ENCODE data around the gene NEDD4L.

NEDD4L gene

DNA sequence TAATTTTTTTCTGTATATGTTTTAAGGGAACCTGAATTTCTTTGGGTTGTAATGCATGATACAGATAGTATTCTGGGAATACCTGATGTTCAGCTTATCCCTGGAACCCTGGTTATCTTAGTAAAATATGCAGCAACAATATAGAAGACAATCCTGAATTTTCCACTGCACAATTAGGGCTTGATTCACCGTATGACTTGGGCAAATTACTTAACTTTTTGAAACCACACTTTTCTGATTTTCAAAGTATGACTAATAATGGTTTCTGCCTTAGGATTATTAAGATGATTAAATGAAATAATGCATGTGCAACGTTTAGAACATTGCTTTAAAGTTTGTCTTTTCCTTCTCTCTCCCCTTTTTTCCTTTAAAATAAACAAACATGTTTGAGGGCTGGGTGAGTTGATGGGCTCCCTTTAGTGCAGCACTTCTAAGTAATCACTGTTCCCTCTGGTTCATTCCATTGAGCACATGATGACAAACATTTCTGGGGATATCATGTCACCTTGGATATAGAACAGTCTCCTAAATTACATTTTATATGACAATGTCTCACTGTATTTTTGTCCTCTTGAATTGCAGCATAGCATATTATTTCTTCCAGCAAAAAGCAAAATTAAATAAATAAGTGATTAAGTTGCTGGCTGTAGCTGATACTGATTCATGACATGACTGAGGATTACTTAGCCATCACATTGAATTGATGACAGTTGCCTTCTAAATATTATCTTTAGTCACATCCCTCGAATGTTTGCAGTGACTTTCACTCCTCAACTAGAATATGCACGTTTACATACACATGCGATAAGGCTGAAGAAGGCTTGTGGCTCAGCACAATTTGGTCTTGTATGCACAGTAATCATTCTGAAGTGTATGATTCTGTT, 254.5 kb downstream of the NEDD4L start:
- no peak for DNase-seq

DNA sequence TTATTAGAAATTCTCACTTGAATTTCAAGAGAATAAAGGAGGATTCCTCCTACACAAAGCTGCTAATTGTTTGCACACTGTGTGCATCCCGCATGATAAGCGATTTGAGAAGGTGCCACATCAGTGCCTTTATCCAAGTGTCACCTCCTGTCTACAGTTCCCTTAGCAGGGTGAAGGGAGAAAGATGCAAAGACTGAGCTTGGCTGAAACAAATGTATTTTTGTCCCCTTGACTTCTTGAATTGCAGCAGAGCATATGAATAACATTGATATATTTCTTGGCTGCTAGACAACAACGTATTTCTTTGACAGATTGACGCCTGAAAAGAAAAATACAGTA, 255.1 kb downstream of the NEDD4L start:
- DNase-seq, result no peak

DNA sequence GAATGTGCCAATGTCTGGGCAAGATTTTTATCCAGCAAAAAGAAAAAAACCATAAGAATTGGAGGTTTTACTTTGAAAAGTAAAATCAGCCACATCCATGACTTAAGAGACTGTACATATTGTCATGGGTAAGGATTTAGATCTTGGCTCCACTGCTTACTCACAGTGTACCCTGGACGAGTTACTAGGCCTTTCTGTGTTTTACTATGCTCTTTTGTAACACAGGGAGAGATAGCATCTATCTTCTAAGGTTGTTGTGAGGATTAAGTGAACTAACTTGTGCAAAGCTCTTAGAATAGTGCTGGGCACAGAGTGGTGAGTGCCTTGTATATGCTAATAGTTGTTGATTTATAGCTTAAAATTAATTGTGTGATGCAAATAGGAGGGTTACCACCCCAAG, 255.9 kb downstream of the NEDD4L start:
- no peak for DNase-seq

DNA sequence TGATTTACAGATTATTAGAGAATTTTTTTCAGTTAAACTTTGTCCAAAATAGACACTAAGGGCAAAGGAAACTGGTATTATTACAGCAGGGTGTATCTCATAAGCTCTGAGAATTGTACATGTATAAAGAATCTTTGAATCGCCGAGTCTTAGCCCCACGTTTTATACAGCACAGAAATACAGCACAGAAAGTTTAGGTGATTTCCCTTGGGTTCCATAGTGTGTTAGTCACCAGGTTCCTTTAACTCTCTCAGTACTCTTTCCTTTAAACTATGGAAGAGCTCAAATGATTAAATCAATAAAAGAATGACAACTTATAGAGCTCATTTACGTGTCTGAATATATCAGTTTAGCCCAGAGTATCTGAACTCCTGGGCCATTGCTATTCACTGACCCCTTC, 256.8 kb downstream of the NEDD4L start:
- no peak for DNase-seq

DNA sequence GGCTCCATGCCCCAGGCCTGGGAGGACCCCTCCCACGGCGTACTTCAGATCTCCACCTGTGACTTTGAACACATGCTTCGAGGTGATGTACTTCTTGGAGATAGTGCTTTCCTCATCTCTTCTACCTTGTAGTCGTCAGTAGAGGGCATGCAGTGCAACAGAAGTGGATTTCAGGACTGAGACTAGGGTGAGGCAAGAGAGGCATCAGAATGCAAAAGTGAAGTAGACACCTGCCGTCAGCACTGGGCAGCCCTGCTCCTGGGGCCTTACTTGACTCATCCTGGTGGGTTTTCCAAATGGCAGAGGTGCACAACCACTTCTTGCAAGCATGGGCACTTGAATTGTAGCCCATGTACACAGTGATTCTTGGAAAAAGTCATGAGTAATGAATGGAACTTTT, 258.8 kb downstream of the NEDD4L start:
- DNase-seq, result no peak

DNA sequence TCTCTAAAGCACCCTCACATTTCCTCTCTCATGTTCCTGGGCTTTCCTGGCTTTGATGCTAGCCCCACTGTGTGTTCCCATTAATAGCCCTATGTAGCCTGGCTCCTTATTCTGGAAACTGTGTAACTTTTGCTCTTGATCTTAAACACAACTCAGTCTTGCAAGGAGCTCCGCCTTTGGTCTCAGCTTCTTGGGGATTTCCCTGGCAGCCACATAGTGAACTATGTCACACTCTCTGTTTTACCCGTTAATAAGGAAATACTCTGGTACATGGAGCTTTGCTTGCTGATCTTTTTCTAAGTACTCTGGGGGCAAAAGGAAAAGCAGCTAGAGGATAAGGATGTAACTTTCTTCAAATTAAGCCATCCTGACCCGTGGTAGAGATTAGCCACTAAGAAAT, 259.3 kb downstream of the NEDD4L start:
- DNase-seq, result peak; percentile 3 to 37

DNA sequence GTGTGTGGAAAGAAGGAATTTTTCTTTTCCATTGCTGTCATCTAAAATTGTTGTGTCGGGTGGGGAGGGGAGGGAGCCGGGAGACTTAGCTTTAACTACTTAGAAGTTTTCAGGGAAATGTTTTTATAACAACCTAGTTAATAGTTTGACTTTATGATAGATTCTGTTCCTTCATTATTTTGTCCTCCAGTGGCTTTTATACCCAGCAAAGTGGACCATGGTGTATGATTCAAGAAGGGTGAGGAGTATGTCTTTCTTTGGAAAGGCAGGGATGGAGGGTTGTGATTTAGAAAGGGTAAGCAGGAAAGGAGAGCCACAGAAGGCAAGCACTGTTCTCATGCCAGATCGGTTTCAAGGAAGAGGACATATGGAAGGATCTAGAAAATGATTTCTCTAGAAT, 261.8 kb downstream of the NEDD4L start:
- no peak for DNase-seq

DNA sequence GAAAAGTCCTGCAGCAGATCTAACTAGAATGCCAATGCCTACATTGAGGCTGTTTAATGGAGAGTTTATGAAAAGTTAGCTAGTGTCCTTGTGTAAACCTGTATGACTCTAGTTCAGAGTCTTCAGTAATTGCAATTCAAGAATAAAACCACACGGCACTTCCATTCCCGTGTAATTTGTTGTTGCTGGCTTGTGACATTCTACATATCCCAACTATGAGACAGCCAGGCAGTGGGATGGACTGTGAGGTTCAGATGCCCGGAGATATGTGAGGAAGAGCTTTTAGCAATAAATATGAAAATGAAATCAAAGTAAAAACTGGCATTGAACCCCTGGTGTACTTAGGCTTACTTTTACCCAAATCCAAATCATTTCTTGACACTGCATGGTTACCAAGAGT, 263.4 kb downstream of the NEDD4L start:
- no peak for DNase-seq

DNA sequence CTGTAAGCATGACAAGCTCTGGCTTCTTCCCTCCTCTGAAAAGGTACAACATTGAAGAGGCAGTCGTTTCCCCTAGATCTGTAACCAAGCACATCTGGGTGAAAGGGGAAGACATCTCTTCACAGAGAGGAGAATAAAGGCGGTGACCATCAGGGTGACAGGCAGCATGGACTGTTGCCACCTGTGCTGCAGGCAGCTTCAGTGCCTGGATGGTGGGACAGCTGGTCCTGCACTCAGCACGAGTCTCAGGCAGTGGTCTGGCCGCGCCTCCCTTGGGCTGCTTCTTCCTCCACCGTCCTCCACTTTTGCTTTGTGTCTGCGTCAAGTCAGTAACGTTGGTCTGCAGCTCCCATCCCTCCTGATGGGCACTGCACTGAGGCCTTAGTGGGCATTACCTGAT, 264.4 kb downstream of the NEDD4L start:
- no peak for DNase-seq

DNA sequence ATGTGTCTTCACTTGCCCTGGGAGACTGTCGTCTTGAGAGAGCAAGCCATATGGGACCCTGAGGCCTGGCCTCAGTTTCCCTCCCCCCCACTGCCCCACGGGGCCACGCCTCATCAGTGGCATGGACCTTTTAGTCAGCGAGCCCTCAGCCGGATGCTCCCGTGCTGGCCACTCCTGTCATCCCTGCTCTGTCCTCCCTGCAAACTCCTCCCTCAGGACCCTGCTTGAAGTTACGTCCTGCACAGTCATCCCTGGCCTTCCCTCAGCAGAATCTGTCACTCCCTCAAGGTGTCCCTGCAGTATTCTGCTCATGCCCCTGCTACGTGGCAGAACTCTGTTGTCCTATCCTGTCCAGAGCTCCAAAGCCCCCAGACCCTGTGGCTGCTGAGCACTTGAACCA, 265.1 kb downstream of the NEDD4L start:
- no peak for DNase-seq

DNA sequence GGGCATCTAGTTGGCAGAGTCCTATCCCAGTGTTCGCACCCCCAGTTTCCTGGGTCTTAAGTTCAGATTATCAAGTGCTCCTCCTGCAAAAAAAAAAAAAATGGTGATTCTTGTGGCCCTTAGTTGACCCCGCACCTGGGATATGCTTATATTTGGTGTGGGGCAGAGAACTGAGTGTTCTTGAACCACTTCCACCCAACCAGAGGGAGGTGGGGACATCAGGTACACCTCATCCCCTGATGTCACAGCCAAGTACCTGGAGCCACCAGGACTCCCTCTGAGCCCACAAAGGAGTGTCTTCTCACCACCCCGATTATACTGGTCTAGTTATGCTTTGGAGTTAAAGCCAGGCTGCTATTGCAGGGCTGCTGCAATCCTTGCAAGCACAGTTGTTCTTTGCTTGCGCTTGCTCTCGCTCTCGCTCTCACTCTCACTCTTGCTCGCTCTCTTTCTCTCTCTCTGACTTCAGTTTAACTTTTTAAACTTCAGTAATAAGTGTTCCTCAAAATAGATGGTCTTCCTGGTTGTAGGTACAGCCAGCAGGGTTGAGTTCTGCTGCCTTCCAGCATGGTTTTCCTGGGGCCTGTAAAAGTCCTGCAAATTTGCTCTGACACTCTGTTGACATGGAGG, 265.7 kb downstream of the NEDD4L start:
- DNase-seq, result no peak

DNA sequence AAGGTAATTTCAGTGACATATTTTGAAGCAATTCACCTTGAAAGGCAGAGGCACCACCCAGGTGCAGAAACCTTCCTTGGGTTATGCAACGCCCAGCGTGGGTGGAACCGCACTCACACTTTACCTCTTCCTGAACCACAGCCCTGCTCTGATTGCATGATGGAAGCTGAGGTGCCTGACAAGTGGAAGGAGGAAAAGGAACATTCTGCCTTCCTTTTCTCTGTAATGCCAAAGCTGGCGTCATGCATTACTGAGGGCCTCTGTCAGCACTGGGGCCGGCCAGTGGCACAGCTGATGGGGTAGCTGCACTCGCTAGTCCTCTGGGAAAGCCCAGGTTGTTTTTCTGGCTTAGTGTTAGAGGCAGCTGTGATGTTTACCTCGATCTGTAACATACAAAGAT, 266.5 kb downstream of the NEDD4L start:
- DNase-seq, result peak in 1 of 2 donors; percentile 6

DNA sequence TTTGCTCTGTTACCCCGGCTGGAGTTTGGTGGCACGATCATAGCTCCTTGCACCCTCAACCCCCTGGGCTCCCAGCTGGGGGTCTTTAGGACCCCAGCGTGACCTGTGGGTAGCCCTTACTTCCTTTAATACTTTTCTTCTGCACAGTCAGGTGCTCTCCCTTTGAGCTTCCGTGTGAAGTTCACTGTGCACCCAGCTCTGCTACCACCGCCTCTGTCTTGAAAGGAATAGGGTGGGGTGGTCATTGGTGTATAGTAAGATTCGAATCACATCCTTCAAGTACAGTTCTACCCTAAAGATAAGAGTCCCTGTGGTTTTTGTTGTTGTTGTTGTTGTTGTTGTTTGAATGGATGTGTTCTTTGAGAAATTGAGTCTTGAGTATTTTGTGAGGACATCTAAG, 267.4 kb downstream of the NEDD4L start:
- no peak for DNase-seq

DNA sequence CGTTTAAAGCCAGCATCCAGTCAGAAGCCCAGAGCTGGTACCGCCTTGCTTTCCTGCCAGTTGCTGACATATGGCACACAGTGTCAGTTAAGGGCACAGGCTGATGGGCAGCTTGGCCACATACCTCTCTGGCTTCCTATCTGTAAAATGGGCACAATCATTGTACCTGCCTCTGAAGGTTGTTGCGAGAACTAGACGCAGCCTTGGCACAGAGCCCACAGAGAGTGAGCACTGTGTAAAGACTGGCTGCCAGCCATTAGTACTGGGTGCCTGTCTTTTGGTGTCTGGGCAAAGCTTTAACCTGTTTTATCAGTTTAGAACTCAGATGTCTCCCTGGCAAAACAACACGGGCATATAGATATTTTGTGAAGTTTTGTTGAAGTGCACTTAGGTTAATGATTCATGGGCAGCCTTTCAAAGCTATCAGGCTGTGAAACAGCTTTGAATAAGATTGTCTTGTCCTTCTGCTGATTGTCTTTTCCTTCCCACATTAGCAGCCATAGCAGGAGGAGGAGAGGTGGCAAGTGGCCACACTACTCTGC, 269.5 kb downstream of the NEDD4L start:
- DNase-seq, result no peak

DNA sequence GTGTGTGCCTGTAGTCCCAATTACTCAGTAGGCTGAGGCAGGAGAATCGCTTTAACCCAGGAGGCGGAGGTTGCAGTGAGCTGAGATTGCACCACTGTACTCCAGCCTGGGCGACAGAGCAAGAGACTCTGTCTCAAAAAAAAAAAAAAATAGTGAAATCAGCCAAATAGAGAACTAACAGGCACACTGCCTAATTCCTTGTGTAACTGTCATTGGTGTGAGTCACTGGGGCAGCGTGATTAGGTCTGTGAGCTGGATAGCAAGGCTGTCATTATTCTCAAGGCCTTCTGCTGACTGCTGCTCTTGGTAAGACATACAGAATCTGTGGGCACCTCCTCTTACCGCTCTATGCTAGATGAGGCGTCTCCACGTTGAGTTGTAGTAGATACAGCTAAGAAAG, 270.3 kb downstream of the NEDD4L start:
- peak; percentile 95 to 97 for DNase-seq

DNA sequence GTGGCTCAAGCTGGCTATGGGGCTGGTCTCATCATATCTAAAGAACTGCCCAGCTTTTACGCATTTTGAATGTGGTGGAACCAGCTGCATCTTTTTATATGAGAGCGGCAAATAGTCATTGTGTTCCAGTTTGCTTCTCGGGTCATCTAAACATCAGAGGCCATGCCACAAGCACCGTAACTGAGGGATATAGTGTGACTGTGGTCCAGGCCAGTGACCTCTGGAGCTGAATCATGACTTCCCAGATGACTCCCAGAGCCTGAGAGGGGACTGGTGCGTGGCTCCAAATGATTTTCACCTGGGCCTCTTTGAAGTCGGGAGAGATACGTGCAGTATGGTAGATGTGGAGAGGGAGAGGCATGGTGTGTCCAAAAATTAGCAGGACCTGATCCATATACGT, 271.0 kb downstream of the NEDD4L start:
- no peak for DNase-seq

DNA sequence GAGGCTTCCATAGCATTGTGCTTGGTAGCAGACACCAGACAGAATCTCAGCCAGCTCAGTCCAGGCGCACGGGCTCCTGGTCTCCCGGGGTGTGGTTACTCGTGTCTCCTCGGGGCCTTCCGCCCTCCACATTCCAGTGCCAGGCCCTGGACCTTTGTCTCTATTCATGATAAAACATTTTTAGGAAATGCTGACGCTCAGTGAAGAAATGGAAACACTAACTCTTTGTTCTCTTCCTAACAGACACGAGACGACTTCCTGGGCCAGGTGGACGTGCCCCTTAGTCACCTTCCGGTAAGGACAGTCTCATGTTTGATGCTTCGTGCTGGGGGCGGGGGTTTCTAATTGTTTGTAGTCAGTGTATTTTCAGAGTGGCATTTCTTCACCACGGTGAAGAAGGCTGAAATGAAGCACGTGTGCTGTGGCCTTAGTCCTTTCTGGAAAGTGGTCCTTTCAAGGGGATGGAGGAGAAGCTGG, 271.8 kb downstream of the NEDD4L start:
- no peak for DNase-seq

DNA sequence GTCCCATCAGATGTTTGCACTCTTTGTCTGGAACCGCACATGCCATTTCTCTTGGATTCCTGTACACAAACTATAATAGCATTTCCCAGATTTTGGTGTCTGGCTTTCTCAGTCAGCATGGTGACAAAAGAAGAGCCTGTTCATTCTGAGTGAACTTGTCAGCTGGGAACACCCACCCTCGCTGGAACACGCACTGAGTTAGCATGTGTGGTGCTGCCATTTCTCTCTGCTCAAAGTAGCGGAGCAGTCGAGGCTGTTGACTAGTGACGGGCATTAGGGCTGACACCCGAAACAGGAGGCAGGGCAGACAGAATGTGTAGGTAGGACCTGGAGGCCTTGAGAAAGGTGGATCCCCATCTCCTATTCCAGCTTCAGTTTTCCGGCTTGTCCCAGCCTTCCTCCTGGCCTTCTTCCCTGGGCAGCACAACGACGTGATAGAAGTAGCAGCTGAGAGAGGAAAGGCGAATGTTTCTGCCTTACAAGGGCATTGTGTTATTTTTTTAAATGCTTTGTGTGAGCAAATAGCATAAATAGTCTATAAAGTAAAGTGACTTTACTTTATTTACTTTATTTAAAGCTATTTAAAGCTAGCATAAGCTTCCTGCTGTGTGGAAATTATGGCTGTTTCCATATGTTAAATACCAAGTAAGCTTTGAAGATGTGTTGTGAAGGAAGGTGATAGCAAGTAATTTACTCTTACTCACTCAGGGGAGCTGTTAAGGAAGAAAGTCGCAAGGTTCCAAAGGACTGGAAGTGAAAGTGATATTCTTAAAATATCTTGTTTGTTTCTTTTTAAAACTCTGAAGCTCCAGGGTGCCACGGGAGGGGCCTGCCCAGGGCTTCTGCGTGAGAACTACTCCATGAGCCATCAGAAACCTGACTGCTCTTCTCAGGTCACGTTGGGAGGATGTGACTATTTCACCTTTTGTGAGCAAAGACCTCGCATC, 272.6 kb downstream of the NEDD4L start:
- no peak for DNase-seq

DNA sequence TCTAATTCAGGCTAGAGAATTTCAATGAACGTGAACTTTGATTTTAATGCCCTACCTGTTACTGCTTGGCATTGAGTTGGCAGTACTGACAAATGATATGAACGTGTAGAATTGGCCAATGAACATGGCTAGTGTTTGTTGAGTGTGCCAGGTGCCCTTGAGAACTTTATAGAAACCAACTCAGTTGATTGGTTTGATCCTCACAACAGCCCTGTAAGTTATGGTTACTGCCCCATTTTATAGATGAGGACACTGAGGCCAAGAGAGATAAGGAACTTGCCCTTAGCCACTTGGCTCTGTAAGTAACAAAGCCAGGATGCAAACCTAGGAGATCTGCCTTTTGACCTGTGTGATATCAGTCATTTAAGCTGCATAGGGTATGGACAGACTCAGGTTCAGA, 275.7 kb downstream of the NEDD4L start:
- no peak for DNase-seq

DNA sequence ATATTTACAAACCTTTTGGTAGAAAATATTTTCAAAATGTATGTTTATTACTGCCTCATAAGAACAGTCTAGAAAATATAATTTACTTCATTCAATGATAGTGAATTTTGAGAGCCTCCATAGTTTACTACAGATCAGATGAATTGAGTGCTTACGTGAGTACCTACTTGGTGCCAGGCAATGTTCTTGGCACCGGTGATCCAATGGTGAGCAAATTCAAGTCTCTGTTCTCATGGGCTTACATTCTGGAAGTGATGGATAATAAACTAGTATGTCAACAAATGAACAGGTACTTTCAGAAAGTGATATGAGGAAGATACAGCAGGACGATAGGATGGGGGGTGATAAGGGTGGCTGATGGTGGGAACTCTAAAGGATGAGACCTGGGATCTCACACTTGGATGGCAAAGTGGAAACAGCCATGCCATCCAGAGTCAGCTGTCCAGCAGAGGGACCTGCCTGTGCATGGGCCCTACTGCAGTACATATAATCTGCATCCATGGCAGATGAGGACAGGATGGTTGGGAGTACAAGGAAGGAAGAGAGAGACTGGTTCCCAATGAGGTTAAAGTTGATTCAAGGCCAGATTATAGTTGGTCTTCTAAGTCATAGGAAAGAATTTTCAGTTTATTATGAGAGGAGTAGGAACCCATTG, 277.0 kb downstream of the NEDD4L start:
- no peak for DNase-seq

DNA sequence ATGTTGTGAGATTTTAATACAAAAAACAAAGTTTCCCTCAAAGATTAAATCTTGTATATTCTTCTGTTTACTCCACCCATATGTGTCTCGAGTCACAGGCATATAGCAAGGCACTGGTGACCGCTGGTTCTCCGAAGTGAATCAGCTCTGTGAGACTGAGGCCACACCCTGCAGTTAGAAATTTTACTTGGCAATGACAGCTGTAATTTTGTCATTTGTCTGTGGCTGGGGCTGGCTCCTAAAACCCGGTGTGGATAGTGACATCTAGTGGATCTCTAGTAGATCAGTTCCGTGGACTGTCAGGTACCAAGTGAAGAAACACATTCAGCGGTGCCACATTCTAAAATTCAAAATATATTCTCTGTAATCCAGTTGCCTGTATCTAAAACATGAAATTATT, 278.0 kb downstream of the NEDD4L start:
- DNase-seq, result peak; percentile 92

DNA sequence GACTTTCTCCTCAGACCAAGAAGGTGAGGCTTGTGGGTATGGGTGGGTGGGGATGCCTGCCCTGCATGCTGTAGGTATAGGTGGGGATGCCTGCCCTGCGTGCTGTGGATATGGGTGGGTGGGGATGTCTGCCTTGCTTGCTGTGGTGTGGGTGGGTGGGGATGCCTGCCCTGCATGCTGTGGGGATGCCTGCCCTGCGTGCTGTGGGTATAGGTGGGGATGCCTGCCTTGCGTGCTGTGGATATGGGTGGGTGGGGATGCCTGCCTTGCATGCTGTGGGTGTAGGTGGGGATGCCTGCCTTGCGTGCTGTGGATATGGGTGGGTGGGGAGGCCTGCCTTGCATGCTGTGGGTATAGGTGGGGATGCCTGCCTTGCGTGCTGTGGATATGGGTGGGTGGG, 278.4 kb downstream of the NEDD4L start:
- DNase-seq, result no peak

All from inflammatory macrophage (primary cell).